Stimulated activated CD4-positive, alpha-beta T cell treated with anti-CD3 and anti-CD28 coated beads, TNF-alpha, amount 100 ng/mL, for 1 hour (primary cell): ENCODE data around the gene WIPF3.

ENCODE experiments used
- DNase-seq, 3 donors: peaks; one replicate each; pipeline ENCODE4 v3.0.0-alpha.2; 2020; ENCODE audit warnings: low read depth in 3 of 3, low spot score in 1 of 3

Gene WIPF3

DNA sequence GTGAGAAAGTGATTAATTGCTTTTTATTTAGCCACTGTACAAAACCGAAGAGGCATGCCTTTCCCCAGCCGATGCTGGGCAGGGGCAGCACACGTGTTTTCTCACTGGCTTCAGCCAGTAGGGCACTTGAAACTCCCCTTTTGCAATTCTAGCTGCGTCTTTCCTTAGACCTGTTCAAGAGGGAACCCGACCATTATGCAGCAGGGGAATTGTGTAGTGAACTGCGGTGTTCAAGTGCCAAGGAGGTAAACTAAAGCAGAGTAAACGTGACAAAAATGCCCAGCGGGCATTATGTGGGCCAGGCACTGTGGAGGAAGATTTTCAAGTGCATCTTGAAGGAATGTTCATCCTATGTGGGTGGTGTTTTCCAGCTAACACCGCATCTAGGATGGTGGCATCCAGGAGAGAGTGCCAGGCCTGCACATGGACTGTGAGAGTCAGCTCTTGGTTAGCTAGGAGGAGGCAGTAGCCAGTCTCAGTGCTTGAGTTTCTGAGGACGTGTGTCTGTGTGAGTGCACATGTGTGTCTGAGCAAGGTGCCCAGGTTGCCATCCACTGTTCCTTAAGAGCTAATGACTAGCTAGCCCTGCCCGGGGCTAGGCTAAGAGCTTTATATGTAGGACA lies 3.3 kb downstream of the WIPF3 start:
- no peak for DNase-seq

DNA sequence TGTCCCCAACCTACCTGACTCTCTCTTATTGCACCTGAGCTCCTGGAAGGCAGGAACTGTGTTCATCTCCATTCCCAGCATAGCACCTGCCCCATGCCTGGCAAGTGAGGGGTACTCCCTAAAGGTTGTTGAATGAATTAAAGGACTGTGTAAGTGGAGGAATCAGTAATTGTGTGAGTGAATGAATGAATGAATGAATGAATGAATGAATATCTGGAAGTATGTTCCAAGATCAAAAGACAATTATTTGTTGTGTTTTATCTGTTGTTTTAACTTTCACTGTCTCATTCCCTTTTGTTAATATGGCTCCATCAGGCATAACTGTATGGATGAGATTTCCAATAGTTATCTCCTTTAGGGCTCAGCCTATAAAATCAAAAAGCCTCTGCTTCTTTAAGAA lies 4.0 kb downstream of the WIPF3 start:
- no peak for DNase-seq

- no peak for DNase-seq
These were observed 4.6 kb downstream of the WIPF3 start for GRCh38 chr7:29810813-29811482.

- no peak for DNase-seq
These were observed 5.3 kb downstream of the WIPF3 start for GRCh38 chr7:29811586-29811985.

DNA sequence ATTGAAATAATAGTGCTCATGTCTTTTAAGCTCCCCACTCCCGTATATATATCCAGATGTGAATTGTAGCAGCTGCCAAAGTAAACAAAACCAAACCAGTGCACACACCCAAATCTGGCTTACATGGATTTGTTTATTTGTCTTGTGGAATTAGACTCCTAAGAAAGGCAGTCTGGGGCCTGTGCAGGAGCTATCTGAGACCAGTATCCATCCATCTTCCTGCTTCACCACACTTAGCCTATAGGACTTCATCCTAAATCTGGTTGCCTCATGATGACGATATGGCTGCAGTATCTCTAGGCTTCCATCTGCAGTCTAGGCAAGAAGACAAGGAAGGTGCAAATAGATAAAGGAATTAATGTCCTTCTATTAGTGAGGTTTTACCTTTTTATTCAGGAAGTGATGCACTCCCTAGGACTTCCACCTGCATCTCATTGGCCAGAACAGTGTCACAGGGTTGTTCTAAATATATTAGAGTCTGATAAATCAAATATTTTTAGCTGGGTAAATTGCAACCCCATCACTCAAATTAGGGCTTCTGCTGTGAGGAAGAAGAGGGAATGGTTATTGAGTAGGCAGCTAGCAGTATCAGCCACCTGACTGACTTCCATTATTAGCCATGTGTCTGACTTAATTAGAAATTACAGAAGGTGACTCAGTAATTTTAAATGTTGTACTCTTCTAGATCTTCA lies 6.0 kb downstream of the WIPF3 start:
- no peak for DNase-seq

GRCh38 chr7:29815181-29816105 lies 9.1 kb downstream of the WIPF3 start:
- no peak for DNase-seq

DNA sequence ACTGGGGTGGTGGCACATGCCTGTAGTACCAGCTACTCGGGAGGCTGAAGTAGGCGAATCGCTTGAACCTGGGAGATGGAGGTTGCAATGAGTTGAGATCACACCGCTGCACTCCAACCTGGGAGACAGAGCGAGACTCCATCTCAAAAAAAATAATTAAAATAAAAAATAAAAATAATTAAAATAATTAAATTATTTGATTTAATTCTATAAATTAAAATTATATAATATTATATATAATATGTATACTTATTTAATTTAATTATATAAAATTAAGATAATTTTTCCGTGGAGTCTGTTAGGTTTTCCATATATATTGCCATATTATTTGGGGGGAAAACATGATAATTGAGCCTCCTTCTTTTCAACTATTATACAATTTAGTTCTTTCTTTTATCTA lies 12.0 kb downstream of the WIPF3 start:
- no peak for DNase-seq

- DNase-seq, result no peak
These were observed 19.6 kb downstream of the WIPF3 start for GRCh38 chr7:29825775-29826529.

DNA sequence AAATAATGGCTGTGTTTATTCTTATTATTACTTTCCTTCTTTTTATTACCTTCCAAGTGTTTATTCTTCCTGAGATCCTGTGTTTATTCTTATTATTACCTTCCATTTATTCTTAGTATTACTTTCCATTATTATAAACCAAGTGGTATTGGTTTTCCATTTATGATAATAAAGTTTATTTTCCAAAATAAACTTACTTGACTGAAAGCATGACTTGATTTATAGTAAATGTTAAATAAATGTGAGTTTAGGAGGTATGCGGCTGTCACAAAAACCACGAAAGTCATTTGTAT lies 20.2 kb downstream of the WIPF3 start:
- no peak for DNase-seq

- no peak for DNase-seq
These were observed 20.6 kb downstream of the WIPF3 start for GRCh38 chr7:29826904-29827303.

- no peak for DNase-seq
These were observed 25.4 kb downstream of the WIPF3 start for GRCh38 chr7:29831705-29832104.

DNA sequence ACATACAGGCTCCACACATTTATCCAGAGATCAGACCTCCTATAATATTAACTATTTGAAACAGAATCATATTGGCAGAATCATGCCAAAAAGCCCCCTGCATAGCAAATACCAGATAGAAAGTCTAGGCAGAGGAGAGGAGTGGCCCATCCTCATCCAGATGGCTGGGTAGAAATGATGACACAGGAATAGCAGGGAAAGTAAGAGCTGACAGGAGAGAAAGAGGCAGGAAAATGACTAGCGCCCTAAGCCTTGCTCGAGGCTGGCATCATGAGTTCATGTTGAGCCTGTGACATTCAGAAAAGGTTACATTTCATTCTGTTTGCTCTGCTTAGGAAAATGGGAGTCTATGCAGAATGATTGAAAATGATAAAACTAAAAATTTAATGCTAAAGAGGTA lies 27.6 kb downstream of the WIPF3 start:
- DNase-seq, result no peak

DNA sequence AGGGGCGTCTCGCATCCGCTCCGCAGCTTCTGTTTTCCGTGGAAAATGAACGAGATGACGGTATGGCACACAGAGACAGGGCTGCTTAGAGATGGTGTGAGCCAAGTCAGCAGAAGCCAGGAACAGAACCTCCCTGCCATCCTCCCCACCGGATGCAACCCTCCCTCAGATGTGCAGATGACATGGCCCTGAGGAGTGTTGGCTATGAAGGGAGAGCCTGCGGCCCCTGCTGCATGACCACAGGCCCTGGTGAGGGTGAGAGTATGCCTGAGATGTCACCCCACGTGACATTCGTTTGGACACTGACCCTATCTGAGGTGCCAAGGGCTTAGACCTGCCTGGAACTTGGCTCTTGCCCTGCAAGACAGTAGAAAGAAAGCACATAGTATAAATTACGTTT lies 29.4 kb downstream of the WIPF3 start:
- no peak for DNase-seq

DNA sequence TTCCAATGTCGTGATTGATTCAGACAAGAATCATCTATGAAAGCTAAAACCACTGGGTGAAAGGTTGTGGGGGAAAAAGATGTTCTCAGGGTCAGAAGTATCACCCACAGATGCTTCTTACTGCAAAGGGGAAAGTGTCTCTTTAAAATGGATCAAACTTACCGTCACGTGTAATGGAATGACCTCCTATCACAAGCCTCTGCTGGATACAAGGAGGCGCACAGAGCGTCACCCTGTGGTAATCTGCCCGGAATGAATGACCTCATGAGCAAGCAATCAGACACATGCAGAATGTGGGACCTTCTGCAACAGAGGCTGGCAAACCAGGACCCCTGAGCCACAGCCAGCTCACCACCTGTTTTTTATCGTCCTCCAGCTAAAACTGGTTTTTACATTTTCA lies 33.0 kb downstream of the WIPF3 start:
- no peak for DNase-seq

DNA sequence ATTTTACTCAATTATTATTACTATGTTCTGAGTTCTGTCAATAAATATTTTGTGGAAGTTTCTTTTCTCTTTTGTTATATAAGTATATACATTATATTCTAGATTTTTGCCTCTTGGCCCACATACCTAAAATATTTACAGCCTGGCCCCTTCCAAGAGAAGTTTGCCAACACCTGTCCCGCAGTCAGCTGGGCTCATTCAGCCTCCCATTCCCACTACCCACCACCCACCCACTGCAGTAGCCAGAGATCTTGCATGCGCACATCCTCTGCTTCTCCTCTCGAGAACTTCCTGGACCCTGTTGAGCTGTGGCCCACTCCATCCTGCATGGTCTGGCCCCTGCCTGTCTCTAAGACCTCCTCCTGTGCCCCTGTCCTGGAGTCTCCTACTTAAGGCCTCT lies 33.6 kb downstream of the WIPF3 start:
- DNase-seq, result no peak

DNA sequence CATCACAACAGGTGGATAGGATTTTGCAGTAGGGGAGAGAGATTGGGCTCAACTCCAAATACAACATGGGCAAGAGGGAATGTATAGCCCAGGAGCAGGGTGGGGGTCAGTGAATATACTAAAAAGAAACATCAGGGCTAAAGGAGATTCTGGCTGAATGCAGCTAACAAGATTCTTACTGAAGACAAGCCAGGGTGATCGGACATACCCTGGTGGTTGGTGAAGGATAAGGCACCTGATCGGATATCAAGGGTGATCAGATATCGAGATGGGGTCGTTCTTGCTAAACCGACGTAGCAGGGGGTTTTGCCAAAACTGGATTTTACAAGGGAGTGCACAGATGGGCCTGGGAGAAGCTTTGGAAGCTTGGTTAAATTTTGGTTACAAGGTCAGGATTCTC lies 34.4 kb downstream of the WIPF3 start:
- DNase-seq, result no peak

DNA sequence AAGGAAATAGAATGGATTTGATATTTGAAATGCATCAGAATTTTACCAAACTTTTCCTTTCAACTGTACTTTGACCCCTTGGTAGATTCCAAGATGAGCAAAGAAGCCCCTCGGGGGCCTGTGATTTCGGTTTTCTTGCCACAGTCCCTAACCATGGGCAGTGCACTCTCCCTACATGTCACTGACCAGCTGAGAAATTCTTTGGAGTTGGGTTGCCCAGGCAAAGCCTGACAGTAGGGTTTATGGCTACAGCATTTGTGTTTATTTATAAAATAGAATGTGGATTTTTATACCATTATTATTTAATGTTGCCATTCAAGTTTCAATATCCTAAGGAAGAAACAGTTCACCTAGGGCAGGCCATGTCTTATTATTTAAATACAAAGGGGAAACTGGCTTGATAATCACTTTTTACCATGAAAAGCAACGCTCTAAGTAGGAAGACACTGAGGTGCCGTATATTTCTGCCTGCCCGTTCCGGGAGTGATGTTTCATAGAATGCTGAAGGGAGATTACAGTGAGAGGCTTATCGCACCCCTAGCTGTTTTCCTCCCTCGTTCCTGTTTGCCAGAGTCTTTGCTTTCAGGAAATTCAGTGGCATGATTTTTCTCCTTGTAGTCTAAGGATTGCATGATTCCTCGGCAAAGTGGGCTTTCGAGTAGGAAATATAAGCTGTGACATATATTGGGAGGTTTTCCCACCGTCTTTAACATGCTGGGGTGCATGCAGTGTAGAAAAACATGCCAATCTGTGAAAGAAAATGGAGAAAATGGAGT lies 35.8 kb downstream of the WIPF3 start:
- DNase-seq, result no peak

- DNase-seq, result no peak
These were observed 36.8 kb downstream of the WIPF3 start for GRCh38 chr7:29843093-29843492.

GRCh38 chr7:29843726-29844125 lies 37.4 kb downstream of the WIPF3 start:
- DNase-seq, result no peak

- no peak for DNase-seq
These were observed 38.3 kb downstream of the WIPF3 start for GRCh38 chr7:29844559-29844958.
